Measurements from ENCODE around the gene MYO5C. TPM values are rescaled to one million over a fixed set of nuclear protein-coding genes. Genes with fewer than 3 reads are reported as not detected.

MYO5C gene
- total RNA-seq, 4 donors from 2014 or later = 6.4 to 23.5 (median 13.9) TPM

- DNase-seq (ENCODE audit: low spot score in 2 of 2) = no peak
- intact Hi-C loops (cut with DNase I; ENCODE audit: low total_unique reads) = no loop called here
- WGBS, 2 donors = 99 to 100% methylated on average over 2 of the region's 2 CpGs
- no peak for TF ChIP-seq CTCF (IDR thresholded peaks at IDR 0.05)
- TF ChIP-seq POLR2A (IDR thresholded peaks at IDR 0.05) = no peak
- H3K4me3 ChIP-seq (ENCODE audit: low read depth, poor library complexity, severe bottlenecking) = no peak overlapping the region
Observed at GRCh38 chr15:52317022-52317421, 21.4 kb upstream of the MYO5C start.

GRCh38 chr15:52309154-52309548 lies 13.5 kb upstream of the MYO5C start:
- no peak overlapping the region for H3K4me3 ChIP-seq (ENCODE audit: low read depth, poor library complexity, severe bottlenecking)
- DNase-seq (ENCODE audit: low spot score in 2 of 2) = no peak
- intact Hi-C loops (cut with DNase I; ENCODE audit: low total_unique reads) = no loop called here
- TF ChIP-seq CTCF (IDR thresholded peaks at IDR 0.05) (no peak), POLR2A (IDR thresholded peaks at IDR 0.05) (no peak)
- WGBS, 2 donors = 81 to 89% methylated on average over 6 of the region's 6 CpGs

- intact Hi-C loops (cut with DNase I; ENCODE audit: low total_unique reads) = no loop called here
- 79 to 86% methylated on average over 8 of the region's 8 CpGs for WGBS, 2 donors
- no peak for TF ChIP-seq CTCF (IDR thresholded peaks at IDR 0.05)
- TF ChIP-seq POLR2A (IDR thresholded peaks at IDR 0.05) = no peak
- DNase-seq (ENCODE audit: low spot score in 2 of 2) = no peak
- H3K4me3 ChIP-seq (ENCODE audit: low read depth, poor library complexity, severe bottlenecking) = no peak overlapping the region
Observed at GRCh38 chr15:52308446-52309153, 13.0 kb upstream of the MYO5C start.

GRCh38 chr15:52307847-52308246 lies 12.2 kb upstream of the MYO5C start:
- no peak for DNase-seq (ENCODE audit: low spot score in 2 of 2)
- H3K4me3 ChIP-seq (ENCODE audit: low read depth, poor library complexity, severe bottlenecking) = no peak overlapping the region
- TF ChIP-seq CTCF (IDR thresholded peaks at IDR 0.05) (no peak), POLR2A (IDR thresholded peaks at IDR 0.05) (no peak)
- WGBS, 2 donors = 95 to 97% methylated on average over 4 of the region's 4 CpGs
- intact Hi-C loops (cut with DNase I; ENCODE audit: low total_unique reads) = no loop called here

- WGBS, 2 donors = 96 to 100% methylated on average over 1 of the region's 1 CpG
- TF ChIP-seq POLR2A (IDR thresholded peaks at IDR 0.05) (no peak), CTCF (IDR thresholded peaks at IDR 0.05) (no peak)
- intact Hi-C loops (cut with DNase I; ENCODE audit: low total_unique reads) = no loop called here
- no peak overlapping the region for H3K4me3 ChIP-seq (ENCODE audit: low read depth, poor library complexity, severe bottlenecking)
- no peak for DNase-seq (ENCODE audit: low spot score in 2 of 2)
Observed at GRCh38 chr15:52306270-52306669, 10.7 kb upstream of the MYO5C start.
